HG03039 (cell line): Measurements from ENCODE around the gene SLC35G3.
"Not testable (repeated sequence)": the region's sequence is repeated elsewhere in the genome, so short reads cannot be mapped to it uniquely, and the experiment has no call there.

Experiments used
- ATAC-seq: cut with Tn5 transposase; IDR thresholded peaks from one replicate; pipeline ENCODE4 v1.9.1; 2021; ENCODE audit warnings: mild to moderate bottlenecking, moderate library complexity; ENCODE audit not compliant: unreplicated experiment

Gene SLC35G3

GRCh38 chr17:35194001-35194400 lies at the start of gene SLC35G3:
Gene SLC35G3, minus strand, starts transcription at chr17:35194393. Its CDS starts 86 bp downstream, at chr17:35194307.
- not testable (repeated sequence) for ATAC-seq

- ATAC-seq: peak; percentile 3
These were observed 49.6 kb upstream of the SLC35G3 start for GRCh38 chr17:35243561-35244340.

GRCh38 chr17:35242805-35243560 lies 48.8 kb upstream of the SLC35G3 start, which contains the start of gene SLFN5:
Gene SLFN5, plus strand, starts transcription at chr17:35243072. Its CDS starts 15,619 bp downstream, at chr17:35258691.
- peak; percentile 69 for ATAC-seq

GRCh38 chr17:35242158-35242804 lies 48.1 kb upstream of the SLC35G3 start:
- peak; percentile 39 for ATAC-seq

- no peak for ATAC-seq
These were observed 47.3 kb upstream of the SLC35G3 start for GRCh38 chr17:35241520-35241919.

- ATAC-seq: no peak
These were observed 46.7 kb upstream of the SLC35G3 start for GRCh38 chr17:35240861-35241260.

GRCh38 chr17:35239823-35240222 lies 45.6 kb upstream of the SLC35G3 start:
- no peak for ATAC-seq

GRCh38 chr17:35238821-35239220 lies 44.6 kb upstream of the SLC35G3 start:
- ATAC-seq: no peak

GRCh38 chr17:35236821-35237220 lies 42.6 kb upstream of the SLC35G3 start:
- no peak for ATAC-seq

GRCh38 chr17:35235917-35236316 lies 41.7 kb upstream of the SLC35G3 start:
- ATAC-seq: no peak

- ATAC-seq: no peak
These were observed 41.1 kb upstream of the SLC35G3 start for GRCh38 chr17:35235289-35235688.

- not testable (repeated sequence) for ATAC-seq
These were observed 40.1 kb upstream of the SLC35G3 start for GRCh38 chr17:35234315-35234714.

- no peak for ATAC-seq
These were observed 35.4 kb upstream of the SLC35G3 start for GRCh38 chr17:35229638-35230037.

- no peak for ATAC-seq
These were observed 33.4 kb upstream of the SLC35G3 start for GRCh38 chr17:35227546-35227945.

- no peak for ATAC-seq
These were observed 30.2 kb upstream of the SLC35G3 start for GRCh38 chr17:35224436-35224835.

GRCh38 chr17:35222452-35222851 lies 28.3 kb upstream of the SLC35G3 start:
- ATAC-seq: no peak

- no peak for ATAC-seq
These were observed 24.7 kb upstream of the SLC35G3 start for GRCh38 chr17:35218915-35219314.

- ATAC-seq: no peak
These were observed 22.9 kb upstream of the SLC35G3 start for GRCh38 chr17:35217107-35217506.

- ATAC-seq: no peak
These were observed 20.6 kb upstream of the SLC35G3 start for GRCh38 chr17:35214631-35215273.

- no peak for ATAC-seq
These were observed 20.0 kb upstream of the SLC35G3 start for GRCh38 chr17:35214192-35214591.

- ATAC-seq: no peak
These were observed 19.3 kb upstream of the SLC35G3 start for GRCh38 chr17:35213412-35213940.
